GM19455 (cell line): ENCODE data around the gene GPRC5A.

Experiments used
- ATAC-seq: cut with Tn5 transposase; IDR thresholded peaks from one replicate; pipeline ENCODE4 v1.9.1; 2021; ENCODE audit not compliant: unreplicated experiment

Gene GPRC5A

DNA sequence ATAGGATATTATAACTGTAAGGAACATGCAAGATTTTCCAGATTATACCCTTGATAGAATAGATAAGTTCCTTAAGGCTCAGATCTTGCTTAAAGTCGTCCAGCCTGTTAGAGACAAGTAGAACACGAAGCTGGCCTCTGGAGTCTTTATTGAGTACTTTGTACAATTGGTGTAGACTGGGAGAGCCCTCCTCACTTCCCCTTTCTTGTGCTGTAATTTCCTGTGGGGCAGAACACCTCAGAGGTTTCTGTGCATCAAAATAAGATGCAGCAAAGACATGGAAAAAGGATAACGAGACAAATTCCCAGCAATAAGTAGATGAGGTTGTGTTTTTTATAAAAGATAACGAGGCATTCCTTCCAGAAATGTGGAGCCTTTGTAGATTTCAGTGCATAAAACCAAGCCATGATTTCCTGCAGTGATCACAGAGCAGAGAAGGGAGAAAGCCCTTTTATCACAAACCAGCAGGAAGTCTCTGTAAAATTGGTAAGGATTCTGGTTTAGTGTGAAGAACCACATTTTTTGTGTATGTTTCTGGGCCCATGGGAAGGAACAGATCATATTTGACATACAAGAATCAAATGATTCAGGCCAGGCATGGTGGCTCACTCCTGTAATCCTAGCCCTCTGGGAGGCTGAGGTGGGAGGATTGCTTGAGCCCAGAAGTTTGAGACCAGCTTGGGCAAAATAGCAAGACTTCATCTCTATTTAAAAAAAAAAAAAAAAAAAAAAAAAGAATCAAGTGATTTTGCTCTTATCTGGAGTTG, 18.0 kb downstream of the GPRC5A start:
- ATAC-seq, result no peak

DNA sequence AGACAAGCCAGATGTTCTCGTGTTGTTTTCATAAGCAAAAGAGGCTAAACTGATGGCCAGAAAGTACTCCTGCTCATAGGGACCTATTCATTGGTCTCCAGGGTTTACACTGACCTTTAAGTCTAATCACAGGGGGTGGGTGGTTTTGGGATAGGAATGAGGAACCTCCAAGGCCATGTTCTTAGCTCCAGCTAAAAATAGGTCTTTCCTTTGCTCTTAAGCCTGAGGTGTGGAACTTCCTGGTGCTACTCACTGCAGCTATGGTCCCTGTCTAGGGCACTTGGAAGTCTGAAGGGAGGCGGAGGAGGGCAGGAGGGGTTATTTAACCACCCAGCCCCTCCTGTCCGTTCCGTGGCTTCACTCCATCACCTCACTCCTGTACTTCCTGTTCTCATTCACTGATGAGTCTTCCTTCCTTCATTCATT, 18.6 kb downstream of the GPRC5A start:
- ATAC-seq, result no peak

DNA sequence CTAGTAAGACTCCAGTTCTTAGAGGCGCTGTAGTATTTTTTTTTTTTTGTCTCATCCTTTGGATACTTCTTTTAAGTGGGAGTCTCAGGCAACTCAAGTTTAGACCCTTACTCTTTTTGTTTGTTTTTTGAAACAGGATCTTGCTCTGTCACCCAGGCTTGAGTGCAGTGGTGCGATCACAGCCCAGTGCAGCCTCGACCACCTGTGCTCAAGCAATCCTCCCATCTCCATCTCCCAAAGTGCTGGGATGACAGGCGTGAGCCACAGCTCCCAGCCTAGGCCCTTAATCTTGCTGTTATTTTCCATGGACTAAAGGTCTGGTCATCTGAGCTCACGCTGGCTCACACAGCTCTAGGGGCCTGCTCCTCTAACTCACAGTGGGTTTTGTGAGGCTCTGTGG, 21.3 kb downstream of the GPRC5A start:
- no peak for ATAC-seq

DNA sequence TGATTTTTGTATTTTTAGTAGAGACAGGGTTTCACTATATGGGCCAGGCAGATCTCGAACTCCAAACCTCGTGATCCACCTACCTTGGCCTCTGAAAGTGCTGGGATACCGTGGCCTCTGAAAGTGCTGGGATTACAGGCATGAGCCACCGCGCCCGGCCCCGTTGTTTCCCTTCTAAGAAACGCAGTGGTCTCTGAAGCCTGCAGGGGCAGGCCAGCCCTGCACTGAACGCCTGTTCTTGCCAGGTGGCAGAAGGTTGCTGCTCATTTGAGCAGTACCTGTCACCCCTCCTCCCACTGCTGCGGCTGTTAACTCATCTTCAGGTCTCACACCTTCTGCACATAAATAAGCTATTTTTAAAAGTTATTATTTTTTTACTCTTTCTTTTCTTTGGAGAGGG, 24.3 kb downstream of the GPRC5A start:
- no peak for ATAC-seq

DNA sequence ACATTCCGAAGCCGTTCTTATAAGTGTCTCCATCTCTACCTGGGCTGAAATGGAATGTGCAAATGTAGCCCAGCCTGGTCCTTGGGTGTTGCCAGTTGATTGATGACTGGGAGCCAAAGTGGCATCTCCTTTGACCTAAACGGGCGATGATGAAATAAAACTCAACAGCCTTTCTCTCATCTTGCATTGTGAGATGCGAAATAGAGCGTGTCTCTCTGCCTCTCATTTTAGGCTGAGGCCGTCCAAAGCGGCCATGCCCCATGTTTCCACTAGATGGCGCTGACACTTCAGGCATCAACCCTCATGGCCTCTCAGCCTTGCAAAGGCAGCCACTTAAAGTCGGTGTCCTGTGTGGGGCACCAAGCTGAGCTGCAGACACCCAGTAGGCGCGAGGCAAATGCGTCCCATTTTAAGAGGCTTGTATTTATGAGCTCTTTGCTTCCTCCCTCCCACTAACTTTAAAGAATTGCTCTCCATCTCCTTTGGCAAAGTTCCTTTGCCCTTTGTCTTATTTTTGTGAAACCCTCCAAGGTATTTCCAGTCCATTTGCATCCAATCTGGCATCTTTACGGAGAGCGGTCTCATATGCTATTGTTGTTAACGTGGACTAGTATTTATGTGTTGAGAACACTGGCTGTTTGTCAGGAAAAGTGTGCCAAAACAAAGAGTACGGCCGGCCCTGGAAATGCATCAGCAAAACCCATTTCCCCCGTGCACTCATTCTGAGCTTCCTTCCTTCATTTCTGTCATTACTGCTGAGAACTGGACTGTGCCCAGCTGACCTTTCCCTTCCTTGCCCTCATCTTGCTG, 25.0 kb downstream of the GPRC5A start:
- peak; percentile 93 for ATAC-seq

DNA sequence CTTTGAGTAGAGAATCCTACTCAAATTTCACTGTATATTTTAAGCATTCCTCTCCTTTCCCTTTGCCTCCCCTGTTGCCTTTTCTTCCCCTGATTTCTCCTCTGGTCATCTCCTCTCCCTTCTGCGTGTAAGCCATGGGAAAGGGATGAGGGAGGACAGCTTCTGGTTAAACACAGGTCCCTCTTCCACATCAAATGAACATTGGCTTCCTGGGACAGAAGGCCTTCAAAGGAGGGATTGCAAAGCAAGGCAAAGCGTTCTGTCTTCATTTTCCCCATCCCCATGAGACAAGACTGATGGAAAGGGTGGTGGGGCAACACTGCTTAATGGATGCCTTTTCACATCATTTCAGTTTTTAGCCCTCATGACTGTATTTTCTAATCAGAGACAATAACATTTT, 26.2 kb downstream of the GPRC5A start:
- ATAC-seq, result no peak

DNA sequence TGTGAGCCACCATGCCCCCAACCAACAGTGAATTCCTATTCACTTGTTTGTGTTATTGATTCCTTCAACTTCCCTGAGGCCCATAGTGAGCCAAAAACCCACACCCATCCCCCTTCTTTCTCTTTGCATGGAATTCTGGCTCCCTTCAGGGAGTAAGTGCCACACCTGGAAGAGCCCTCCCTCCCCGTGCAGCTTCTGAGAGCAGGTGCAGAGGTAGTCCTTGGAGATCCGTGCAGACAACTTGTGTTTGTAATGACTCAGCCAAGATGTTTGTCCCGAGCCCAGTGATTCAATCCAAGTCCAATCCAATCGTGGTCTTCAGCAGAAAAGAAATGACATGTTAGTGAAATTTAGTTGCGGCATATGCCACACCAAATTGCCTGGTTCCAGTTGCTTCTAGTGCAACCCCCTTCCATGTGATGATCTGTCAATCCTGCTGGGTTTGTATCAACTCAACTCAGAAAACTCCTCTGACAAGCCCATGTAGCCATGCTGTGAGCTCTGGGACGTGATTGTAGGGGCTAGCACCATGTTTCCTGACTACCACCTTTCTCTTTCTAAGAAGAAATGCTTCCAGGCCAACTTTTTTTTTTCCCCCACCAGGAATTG, 27.5 kb downstream of the GPRC5A start:
- ATAC-seq, result no peak

DNA sequence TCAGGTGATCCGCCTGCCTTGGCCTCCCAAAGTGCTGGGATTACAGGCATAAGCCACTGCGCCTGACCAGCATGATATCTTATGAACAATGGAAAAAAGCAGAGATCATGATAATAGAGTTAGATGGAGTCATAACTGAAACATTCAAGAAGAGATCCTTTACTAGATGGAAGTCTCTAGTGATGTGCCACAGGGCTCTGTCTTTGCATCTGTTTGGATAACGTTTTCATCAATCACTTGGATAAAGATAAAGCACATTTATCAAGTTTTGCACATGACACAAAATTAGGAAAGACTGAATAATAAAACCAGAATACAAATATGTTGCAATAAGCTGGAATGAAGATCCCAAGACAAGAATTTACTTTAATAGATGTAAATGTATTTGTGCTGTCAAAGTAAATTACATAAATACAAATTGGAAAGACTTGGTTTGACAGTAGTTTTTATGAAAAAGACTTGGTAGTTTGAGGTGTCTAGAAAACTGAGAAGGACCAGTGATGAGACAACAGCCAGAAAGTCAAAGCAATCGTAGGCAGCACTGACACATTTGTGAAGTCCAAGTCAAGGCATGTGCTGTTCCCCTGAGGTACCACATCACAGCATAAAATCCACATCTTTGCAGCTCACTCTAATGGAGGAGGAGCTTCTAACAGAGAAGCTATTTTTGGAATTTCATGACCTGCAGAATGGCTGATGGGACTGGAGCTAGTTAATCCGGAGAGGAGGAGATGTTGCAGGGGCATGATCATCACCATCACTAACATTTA, 28.5 kb downstream of the GPRC5A start:
- ATAC-seq, result no peak

DNA sequence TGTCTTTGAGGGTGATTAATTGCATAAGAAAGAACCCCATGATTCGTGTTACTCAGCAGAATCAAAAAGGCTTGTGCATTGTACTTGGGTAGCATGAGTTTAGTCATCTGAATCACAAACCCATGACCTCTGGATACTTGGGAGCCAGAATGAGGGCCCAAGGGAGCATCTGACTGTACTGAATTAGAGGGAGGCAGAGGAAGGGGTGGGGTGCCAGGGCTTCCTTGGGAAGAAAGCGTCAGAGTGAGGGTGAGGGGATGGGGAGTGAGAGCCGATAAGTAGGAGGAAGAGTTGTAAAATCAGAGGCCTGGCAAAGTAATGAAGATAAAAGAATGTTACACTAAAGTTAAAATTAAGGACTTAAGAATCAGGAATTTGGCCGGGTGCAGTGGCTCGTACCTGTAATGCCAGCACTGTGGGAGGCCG, 30.8 kb downstream of the GPRC5A start:
- no peak for ATAC-seq

DNA sequence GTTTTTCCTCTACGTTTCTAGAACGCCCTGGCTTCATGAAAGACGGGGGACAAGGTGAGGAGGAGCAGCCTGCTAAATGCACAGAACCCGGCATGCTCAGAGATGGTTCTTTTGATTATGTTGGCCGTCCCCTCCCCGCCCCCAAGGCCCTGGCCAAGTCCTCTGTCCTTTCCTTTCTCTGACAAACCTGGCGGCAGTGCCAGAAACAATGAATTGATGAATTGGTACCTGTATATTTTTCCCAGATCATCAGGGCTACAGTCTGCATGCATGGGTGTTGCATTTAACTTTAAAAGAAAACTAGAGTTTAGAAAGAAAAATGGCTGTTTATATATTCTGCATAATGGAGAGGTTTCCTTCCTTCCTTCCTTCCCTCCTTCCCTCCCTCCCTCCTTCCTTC, 31.6 kb downstream of the GPRC5A start:
- no peak for ATAC-seq

DNA sequence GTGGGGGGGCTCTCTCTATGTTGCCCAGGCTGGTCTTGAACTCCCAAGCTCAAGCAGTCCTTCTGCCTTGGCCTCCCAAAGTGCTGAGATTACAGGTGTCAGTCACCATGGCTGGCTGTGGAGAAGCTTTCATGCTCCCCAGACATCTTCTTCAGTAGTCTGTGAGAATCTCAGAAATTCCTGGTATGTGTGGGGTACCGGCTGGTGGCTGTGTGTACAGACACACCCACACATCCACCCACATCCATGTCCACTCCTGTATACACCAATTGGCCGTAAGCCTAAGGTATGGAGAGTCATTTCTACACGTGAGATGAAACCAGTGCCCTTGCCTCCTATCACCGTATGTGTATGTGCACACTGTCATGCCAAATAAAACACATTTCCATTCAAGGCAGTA, 32.8 kb downstream of the GPRC5A start:
- ATAC-seq, result no peak

DNA sequence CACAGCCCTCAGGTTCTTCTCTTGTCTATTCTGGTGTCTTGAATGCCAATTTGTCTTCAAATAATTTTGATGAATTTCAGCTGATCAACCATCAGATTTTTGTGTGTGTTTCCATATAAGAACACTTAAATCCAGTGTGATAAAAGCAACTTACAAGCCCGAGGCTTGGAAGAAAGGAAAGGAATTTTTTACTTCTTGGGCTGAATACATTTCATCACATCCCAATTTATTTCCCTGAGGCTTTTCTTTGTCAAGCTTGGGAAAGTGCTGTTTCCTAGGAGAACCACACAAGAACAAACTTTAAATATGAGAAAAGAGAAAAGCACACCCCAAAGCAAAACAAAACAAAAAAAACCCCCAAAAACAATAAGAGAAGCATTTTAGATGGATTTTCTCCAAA, 34.0 kb downstream of the GPRC5A start:
- ATAC-seq, result no peak

DNA sequence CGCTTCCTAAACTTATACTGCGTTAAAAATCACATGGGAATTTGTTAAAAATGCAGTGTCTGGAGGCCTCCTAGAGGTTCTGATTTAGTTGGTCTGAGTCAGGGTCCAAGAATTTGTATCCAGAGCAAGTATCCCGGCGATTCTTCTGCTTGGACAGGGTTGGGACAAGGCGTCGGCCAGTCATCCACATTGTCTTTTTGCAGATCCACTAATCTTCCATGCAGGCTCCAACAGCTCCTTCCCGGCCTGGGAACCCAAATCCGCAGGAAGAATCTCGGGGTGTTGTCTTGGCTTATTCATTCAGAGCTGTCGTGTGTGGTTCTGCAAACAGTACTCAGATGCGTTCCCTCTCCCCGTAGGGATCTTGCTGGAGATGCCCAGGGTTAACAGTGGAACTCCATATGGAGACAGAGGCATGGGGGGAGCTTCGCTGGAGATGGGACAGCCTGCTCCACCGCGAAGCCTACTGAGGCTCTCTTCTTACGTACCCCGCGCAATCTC, 35.3 kb downstream of the GPRC5A start:
- ATAC-seq, result no peak

DNA sequence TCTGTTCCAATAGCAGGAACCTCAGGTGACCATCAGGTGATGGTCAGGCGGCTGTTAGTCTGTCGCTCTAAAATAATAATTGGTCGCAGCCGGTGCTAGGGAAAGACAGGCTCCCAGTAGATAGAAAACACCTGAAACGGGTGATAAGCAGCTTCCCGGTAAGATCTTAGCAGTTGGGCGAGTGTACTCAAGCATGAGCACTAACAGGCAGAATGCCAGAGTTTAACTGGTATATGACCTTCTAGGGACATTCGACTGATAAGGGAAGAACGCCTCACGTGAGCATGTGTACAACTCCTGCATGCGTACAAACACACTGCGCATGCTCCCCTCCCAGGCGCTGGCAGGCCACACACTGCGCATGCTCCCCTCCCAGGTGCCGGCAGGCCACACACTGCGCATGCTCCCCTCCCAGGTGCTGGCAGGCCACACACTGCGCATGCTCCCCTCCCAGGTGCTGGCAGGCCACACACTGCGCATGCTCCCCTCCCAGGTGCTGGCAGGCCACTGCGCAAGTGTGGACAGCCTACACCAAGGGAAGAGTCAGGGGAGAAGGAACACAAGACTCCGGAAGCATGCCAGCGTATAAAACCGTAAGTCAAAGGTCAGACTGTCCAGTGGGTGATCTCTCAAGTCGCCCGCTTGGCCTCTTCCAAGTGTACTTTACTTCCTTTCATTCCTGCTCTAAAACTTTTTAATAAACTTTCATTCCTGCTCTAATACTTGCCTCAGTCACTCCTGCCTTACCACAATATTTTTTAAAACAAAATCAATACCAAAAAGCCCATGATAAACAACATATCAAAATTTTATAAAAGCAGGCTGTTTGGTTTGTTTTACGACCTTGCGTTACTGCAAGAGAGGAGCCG, 36.1 kb downstream of the GPRC5A start:
- ATAC-seq, result no peak

DNA sequence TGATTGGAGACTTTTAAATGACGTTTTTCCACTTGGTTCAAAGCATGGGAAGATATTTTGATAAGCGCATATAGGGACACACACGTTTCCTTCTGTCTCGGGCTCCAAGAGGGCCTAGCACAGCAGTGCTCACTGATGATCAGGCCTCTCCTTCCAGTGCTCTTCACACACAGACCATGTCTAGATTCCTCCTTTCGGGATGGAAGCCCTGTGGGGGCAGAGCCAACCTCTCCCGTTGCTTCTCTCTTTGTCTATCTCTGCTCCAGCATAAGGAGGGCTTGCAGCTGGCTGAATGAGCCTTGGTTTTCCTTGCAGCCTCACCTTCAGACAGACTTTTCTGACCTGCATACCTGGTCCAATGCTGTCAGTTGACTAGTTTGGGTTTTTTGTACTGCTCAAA, 38.3 kb downstream of the GPRC5A start:
- no peak for ATAC-seq

DNA sequence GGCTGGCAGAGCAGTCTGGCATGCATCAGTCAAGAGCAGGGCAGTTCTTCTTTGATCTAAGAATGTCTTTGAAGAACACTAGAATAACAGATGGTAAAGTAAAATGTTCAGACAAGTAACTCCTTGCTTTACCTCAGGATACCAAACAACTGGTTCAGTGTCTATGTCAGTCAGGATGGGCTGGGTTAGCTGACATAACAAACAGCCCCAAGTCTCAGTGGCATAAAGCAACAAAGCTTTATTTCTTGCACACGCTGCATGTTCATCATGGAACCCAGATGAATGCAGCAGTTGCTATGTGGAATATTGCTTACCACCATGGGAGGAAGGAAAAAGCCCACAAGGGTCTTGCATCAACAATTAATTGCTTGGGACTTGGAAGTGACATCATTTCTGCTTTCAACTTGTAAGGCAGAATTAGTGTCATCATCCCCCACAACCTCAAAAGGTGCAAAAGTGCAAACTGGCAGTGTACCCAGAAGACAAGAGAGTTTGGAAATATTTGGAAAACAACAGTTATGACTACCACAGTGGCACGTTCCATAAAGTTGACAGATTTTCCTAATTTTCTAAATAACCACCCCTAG, 39.4 kb downstream of the GPRC5A start:
- ATAC-seq, result no peak

DNA sequence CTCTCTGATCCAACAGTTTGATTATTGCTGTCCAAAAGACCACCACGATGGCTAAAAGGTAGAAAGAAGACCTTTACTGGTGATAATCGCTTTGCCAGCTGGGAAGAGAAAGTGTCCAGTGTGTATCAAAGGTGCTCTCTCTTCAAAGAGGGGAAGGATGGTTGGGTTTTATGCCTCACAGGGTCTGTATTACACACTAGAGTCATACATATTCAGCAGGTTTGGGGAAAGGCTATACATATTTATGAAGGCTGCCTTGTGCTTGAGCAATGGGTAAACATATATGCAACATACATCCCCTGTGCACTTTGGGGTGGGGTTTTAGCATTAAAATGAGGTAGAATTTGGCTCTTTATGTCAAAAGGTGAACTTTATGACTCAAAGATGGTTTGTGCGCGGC, 42.4 kb downstream of the GPRC5A start:
- no peak for ATAC-seq

DNA sequence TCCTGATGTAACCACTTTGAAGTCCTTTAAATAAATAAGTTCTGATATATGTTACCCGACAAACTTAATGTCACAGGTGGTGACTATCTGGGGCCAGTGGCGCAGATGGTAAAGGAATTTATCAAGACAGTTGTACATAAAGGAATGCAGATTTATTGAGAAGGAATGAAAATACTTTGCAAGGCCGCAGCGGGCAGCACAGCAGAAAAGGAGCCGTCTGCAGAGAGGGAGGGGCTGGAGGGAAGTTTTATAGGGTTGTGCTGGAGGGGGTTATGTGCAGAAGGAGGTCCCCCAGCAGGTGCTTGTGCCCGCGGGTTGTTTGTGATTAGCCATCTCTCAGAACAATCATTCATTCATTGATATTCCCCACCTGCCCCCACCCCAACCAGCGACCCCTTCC, 43.2 kb downstream of the GPRC5A start:
- no peak for ATAC-seq

DNA sequence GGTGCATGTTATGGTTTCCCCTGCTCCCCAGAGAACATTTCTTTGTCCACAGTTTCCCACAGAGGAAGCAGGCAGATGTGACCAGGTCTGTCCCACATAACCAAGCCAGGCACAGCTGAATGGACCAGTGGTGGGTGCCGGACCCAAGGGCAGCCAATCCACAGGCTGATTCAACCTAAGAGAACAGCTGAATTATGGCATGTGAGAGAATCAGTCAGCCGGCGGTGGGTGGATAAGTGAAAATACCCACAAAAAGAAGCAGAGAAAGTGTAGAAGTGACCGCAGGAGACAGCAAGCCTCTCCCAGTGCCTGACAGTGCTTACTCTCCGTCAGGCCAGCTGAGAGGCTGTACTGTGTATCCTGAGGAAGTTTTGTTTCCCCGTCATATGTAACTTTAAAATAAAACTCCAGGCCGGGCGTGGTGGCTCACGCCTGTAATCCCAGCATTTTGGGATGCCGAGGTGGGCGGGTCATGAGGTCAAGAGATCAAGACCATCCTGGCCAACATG, 45.7 kb downstream of the GPRC5A start:
- no peak for ATAC-seq

DNA sequence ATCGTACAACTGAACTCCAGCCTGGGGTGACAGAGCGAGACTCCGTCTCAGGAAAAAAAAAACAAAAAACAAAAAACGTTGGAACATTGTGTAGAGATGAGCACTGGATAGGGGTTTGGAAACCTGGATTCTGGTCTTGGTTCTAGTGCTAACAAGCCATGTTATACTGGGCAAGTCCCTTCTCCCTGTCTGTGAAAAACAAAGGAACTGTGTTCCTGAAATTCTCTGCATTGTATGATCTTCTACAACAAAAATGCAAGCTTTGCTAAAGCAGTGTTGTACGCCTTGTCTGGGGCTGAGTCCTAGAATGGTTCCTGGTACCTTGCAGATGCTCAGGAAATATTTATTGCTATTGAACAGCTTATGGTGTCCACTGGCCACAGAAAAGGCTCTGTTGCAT, 47.2 kb downstream of the GPRC5A start:
- no peak for ATAC-seq
